ENCODE measurements around the gene RHD.
"Not testable (repeated sequence)": the region's sequence is repeated elsewhere in the genome, so short reads cannot be mapped to it uniquely, and the experiment has no call there.

RHD gene

DNA sequence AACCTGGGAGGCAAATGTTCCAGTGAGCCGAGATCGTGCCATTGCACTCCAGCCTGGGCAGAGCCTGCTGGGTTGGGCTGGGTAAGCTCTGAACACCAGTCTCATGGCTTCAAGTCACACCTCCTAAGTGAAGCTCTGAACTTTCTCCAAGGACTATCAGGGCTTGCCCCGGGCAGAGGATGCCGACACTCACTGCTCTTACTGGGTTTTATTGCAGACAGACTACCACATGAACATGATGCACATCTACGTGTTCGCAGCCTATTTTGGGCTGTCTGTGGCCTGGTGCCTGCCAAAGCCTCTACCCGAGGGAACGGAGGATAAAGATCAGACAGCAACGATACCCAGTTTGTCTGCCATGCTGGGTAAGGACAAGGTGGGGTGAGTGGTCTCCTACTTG lies 28.4 kb downstream of the RHD start:
- H3K79me2 ChIP-seq (ENCODE audit: insufficient read depth, low read length); H3K9ac ChIP-seq (ENCODE audit: low read length); H3K4me1 ChIP-seq (ENCODE audit: insufficient read depth, low read length, severe bottlenecking); H3K27ac ChIP-seq (ENCODE audit: low read depth, low read length, poor library complexity, severe bottlenecking); H3K27me3 ChIP-seq (ENCODE audit: insufficient read depth, low read length); H3K4me2 ChIP-seq (ENCODE audit: low read length); H3K9me3 ChIP-seq (ENCODE audit: low read length); H3K36me3 ChIP-seq (ENCODE audit: insufficient read depth, low read length); H3K4me3 ChIP-seq (ENCODE audit: low read depth, low read length, poor library complexity, severe bottlenecking); H3F3A ChIP-seq (ENCODE audit: insufficient read depth, low read length); H2AFZ ChIP-seq (ENCODE audit: low read length); H3K9me2 ChIP-seq (ENCODE audit: low read depth, low read length); H4K20me1 ChIP-seq (ENCODE audit: insufficient read depth, low read length): not testable (repeated sequence)

DNA sequence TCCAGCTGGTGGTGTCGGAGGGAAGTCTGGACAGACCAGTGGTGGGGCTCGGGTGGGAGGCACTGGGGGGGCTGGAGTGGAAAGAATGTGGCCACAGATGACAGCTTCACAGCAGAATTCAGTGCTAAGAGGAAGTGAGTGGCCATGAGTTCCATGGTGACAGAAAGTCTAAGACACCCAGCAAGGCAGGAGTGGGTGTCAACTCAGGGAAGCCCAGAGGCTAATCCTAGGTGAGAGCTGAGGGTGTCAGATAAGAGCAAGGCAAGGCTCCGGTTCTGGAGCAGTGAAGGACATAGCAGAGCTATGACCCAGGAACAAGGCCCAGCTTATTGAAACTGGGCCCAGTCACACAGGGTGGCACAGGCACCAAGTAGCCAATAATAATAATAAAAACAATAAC lies 30.0 kb downstream of the RHD start:
- H2AFZ ChIP-seq (ENCODE audit: low read length); H3F3A ChIP-seq (ENCODE audit: insufficient read depth, low read length); H3K36me3 ChIP-seq (ENCODE audit: insufficient read depth, low read length); H3K27ac ChIP-seq (ENCODE audit: low read depth, low read length, poor library complexity, severe bottlenecking); H3K27me3 ChIP-seq (ENCODE audit: insufficient read depth, low read length); H4K20me1 ChIP-seq (ENCODE audit: insufficient read depth, low read length); H3K9me2 ChIP-seq (ENCODE audit: low read depth, low read length); H3K9ac ChIP-seq (ENCODE audit: low read length); H3K79me2 ChIP-seq (ENCODE audit: insufficient read depth, low read length); H3K4me2 ChIP-seq (ENCODE audit: low read length); H3K9me3 ChIP-seq (ENCODE audit: low read length); H3K4me1 ChIP-seq (ENCODE audit: insufficient read depth, low read length, severe bottlenecking); H3K4me3 ChIP-seq (ENCODE audit: low read depth, low read length, poor library complexity, severe bottlenecking): not testable (repeated sequence)

DNA sequence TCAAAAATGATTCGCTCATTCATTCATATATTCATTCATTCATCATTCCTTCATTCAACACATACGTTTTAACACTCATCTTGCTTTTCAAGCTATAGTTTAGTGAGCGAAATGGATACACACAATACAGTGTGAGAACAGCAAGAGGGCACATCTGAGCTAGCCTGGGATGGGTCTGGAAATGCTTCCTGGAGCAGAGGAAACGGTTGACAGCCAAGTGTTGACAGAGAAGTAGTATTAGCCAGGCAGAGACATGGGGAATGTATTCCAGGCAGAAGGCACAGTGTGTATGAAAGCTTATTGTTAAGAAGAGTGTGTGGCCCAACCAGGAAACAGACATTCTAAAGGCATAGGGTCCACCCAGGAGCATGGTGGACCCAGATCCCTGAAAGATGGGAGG lies 32.6 kb downstream of the RHD start:
- H3K9me3 ChIP-seq (ENCODE audit: low read length); H3K4me1 ChIP-seq (ENCODE audit: insufficient read depth, low read length, severe bottlenecking); H3K9me2 ChIP-seq (ENCODE audit: low read depth, low read length); H3K9ac ChIP-seq (ENCODE audit: low read length); H3K79me2 ChIP-seq (ENCODE audit: insufficient read depth, low read length); H3K36me3 ChIP-seq (ENCODE audit: insufficient read depth, low read length); H4K20me1 ChIP-seq (ENCODE audit: insufficient read depth, low read length); H3K4me2 ChIP-seq (ENCODE audit: low read length); H3F3A ChIP-seq (ENCODE audit: insufficient read depth, low read length); H3K4me3 ChIP-seq (ENCODE audit: low read depth, low read length, poor library complexity, severe bottlenecking); H2AFZ ChIP-seq (ENCODE audit: low read length); H3K27ac ChIP-seq (ENCODE audit: low read depth, low read length, poor library complexity, severe bottlenecking); H3K27me3 ChIP-seq (ENCODE audit: insufficient read depth, low read length): not testable (repeated sequence)

DNA sequence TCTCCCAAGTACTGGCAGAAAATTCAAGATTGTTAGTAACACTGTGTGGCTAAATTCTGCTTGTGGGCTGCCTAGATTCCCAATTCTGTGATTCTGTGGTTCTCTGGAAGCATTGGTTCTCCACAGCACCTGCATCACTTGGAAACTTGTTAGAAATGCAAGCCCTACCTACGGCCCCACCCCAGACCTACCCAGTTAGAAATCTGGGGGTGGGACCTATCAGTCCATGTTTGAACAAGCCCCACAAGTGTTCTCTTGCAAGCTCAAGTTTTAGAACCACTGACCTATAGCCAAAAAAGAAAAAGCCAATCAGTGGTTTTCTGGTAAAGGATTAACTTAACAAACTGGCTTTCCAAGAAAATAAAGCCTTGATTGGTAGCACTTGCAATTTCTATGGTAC lies 35.9 kb downstream of the RHD start:
- not testable (repeated sequence) for H3K27me3 ChIP-seq (ENCODE audit: insufficient read depth, low read length); H4K20me1 ChIP-seq (ENCODE audit: insufficient read depth, low read length); H3K4me2 ChIP-seq (ENCODE audit: low read length); H3K9me2 ChIP-seq (ENCODE audit: low read depth, low read length); H2AFZ ChIP-seq (ENCODE audit: low read length); H3K9ac ChIP-seq (ENCODE audit: low read length); H3K4me3 ChIP-seq (ENCODE audit: low read depth, low read length, poor library complexity, severe bottlenecking); H3K4me1 ChIP-seq (ENCODE audit: insufficient read depth, low read length, severe bottlenecking); H3K27ac ChIP-seq (ENCODE audit: low read depth, low read length, poor library complexity, severe bottlenecking); H3K36me3 ChIP-seq (ENCODE audit: insufficient read depth, low read length); H3K79me2 ChIP-seq (ENCODE audit: insufficient read depth, low read length); H3F3A ChIP-seq (ENCODE audit: insufficient read depth, low read length); H3K9me3 ChIP-seq (ENCODE audit: low read length)

DNA sequence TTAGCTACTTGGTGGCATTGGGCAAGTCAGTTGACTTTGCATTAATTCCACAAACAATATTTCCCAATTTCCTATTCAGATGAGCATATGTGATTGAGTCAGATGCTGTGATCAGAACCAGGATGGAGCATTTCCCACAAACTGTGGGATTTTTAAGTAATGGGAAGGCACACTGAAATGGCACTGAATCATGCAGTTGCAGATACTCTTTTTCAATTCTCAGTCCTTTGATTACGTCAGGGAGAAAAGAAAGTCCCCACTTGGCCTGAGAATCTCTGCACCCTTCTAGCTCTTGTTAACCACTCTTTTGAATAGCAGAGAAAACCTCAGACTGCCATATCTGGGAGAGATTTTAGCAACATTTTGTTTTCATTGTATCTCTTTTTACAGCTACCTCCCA lies 36.8 kb downstream of the RHD start:
- not testable (repeated sequence) for H3K79me2 ChIP-seq (ENCODE audit: insufficient read depth, low read length); H3K9ac ChIP-seq (ENCODE audit: low read length); H3K36me3 ChIP-seq (ENCODE audit: insufficient read depth, low read length); H3K9me2 ChIP-seq (ENCODE audit: low read depth, low read length); H3K4me3 ChIP-seq (ENCODE audit: low read depth, low read length, poor library complexity, severe bottlenecking); H3K27ac ChIP-seq (ENCODE audit: low read depth, low read length, poor library complexity, severe bottlenecking); H3K27me3 ChIP-seq (ENCODE audit: insufficient read depth, low read length); H2AFZ ChIP-seq (ENCODE audit: low read length); H3K4me2 ChIP-seq (ENCODE audit: low read length); H3F3A ChIP-seq (ENCODE audit: insufficient read depth, low read length); H3K9me3 ChIP-seq (ENCODE audit: low read length); H3K4me1 ChIP-seq (ENCODE audit: insufficient read depth, low read length, severe bottlenecking); H4K20me1 ChIP-seq (ENCODE audit: insufficient read depth, low read length)

DNA sequence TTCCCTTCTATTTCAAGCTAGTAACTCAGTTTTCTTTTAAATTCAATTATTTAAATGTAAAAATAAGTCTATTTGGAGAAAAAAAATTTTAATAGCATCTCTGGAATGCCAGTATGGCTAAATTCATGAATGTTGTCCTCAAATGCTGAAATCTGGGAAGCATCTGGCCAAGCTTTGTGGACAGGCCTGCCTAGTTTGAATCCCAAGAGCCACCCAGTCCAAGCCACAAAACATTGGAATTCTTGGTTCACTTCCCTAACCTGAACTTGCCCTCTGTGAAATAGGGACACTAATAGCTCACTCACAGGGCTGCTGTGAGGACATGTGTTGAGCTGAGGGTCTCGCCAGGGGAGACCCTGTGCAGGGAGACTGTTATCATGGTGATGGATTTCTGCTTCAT lies 37.2 kb downstream of the RHD start:
- H3F3A ChIP-seq (ENCODE audit: insufficient read depth, low read length); H3K27me3 ChIP-seq (ENCODE audit: insufficient read depth, low read length); H4K20me1 ChIP-seq (ENCODE audit: insufficient read depth, low read length); H3K9me2 ChIP-seq (ENCODE audit: low read depth, low read length); H3K9ac ChIP-seq (ENCODE audit: low read length); H3K27ac ChIP-seq (ENCODE audit: low read depth, low read length, poor library complexity, severe bottlenecking); H3K4me2 ChIP-seq (ENCODE audit: low read length); H3K79me2 ChIP-seq (ENCODE audit: insufficient read depth, low read length); H3K36me3 ChIP-seq (ENCODE audit: insufficient read depth, low read length); H2AFZ ChIP-seq (ENCODE audit: low read length); H3K9me3 ChIP-seq (ENCODE audit: low read length); H3K4me1 ChIP-seq (ENCODE audit: insufficient read depth, low read length, severe bottlenecking); H3K4me3 ChIP-seq (ENCODE audit: low read depth, low read length, poor library complexity, severe bottlenecking): not testable (repeated sequence)

DNA sequence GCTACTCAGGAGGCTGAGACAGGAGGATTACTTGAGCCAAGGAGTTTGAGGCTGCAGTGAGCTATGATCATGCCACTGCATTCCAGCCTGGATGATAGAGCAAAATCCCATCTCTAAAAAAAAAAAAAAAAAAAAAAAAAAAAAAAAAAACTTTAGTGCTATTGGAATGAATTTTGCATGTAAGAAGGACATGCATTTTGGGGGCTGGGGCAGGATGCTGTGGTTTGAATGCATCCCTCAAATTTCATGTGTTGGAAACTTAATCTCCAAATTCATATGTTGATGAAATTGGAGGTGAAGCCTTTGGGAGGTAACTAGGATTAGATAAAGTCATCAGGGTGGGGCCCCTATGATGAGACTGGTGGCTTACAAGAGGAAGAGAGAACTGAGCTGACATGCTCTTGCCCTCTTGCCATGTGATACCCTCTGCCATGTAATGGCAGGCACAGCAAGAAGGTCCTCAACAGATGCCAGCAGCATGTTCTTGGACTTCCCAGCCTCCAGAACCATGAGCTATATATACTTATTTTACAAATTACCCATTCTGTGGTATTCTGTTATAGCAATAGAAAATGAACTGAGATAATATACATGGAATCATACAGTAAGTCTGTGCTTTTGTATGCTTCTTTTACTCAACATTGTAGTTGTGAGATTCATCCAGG lies 40.6 kb downstream of the RHD start:
- H3K27ac ChIP-seq (ENCODE audit: low read depth, low read length, poor library complexity, severe bottlenecking); H3K9ac ChIP-seq (ENCODE audit: low read length); H3K36me3 ChIP-seq (ENCODE audit: insufficient read depth, low read length); H3K79me2 ChIP-seq (ENCODE audit: insufficient read depth, low read length); H2AFZ ChIP-seq (ENCODE audit: low read length); H3K4me2 ChIP-seq (ENCODE audit: low read length); H3K4me1 ChIP-seq (ENCODE audit: insufficient read depth, low read length, severe bottlenecking); H3K9me3 ChIP-seq (ENCODE audit: low read length); H3K4me3 ChIP-seq (ENCODE audit: low read depth, low read length, poor library complexity, severe bottlenecking); H3K27me3 ChIP-seq (ENCODE audit: insufficient read depth, low read length); H4K20me1 ChIP-seq (ENCODE audit: insufficient read depth, low read length); H3F3A ChIP-seq (ENCODE audit: insufficient read depth, low read length); H3K9me2 ChIP-seq (ENCODE audit: low read depth, low read length): not testable (repeated sequence)

DNA sequence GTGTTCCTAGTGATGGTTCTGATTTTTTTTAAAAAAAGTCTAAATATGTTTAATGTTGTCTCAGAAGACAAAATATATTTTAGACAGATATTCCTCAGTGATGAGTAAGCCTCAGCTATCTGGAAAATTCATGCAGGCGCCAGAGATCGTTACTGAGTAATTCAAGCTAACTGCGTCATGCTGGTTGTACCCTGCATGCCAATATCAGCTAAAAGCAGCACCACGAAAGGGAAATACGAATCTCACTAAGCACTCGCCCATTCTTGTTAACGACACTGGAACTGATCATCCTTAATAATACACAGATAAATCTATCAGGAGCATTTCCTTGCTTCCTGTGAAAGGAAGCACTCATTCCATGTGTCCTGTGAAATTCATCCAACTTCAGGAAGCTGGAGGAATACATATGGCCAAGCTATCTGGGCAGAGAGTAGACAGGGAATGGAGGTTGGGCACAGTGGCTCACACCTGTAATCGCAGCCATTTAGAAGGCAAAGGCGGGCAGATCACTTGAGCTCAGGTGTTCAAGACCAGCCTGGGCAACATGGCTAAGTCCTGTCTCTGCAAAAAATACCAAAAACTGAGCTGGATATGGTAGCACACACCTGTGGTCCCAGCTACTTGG lies 48.1 kb downstream of the RHD start:
- not testable (repeated sequence) for H3K4me1 ChIP-seq (ENCODE audit: insufficient read depth, low read length, severe bottlenecking); H4K20me1 ChIP-seq (ENCODE audit: insufficient read depth, low read length); H3F3A ChIP-seq (ENCODE audit: insufficient read depth, low read length); H3K4me2 ChIP-seq (ENCODE audit: low read length); H3K9me3 ChIP-seq (ENCODE audit: low read length); H2AFZ ChIP-seq (ENCODE audit: low read length); H3K27me3 ChIP-seq (ENCODE audit: insufficient read depth, low read length); H3K9me2 ChIP-seq (ENCODE audit: low read depth, low read length); H3K9ac ChIP-seq (ENCODE audit: low read length); H3K27ac ChIP-seq (ENCODE audit: low read depth, low read length, poor library complexity, severe bottlenecking); H3K4me3 ChIP-seq (ENCODE audit: low read depth, low read length, poor library complexity, severe bottlenecking); H3K79me2 ChIP-seq (ENCODE audit: insufficient read depth, low read length); H3K36me3 ChIP-seq (ENCODE audit: insufficient read depth, low read length)
